ENCODE results near the gene ADTRP.

ADTRP gene

GRCh38 chr6:11813606-11814005, 35.0 kb upstream of the ADTRP start:
- Histone ChIP-seq H3K36me3 (no peaks in the 10 kb centered on the region), H3K27ac (no peak overlapping the region), H3K9me3 (replicated peaks in 1 of 11) (no peaks in the 10 kb centered on the region), H4K20me1 (no peaks in the 10 kb centered on the region), H3K4me3 (no peak overlapping the region), H3K4me2 (0 out of 22 replicates have a peak overlapping the region, but pooled peaks of 1 of the 11 experiments have one; percentile 16), H3K27me3 (no peaks in the 10 kb centered on the region), H3K4me1 (peaks cover 0 to 15% (median 0%) of the 10 kb centered on the region in 10 experiments; a peak in 5 of 20 replicates), H3K9ac (no peak overlapping the region)
- TF ChIP-seq Cebpa-rat (IDR thresholded peaks at IDR 0.05) = no peak

- no peaks in the 10 kb centered on the region for H3K9me3 ChIP-seq (replicated peaks in 1 of 11)
- peaks cover 0 to 15% (median 0%) of the 10 kb centered on the region in 10 experiments; a peak in 5 of 20 replicates for H3K4me1 ChIP-seq
- no peak for TF ChIP-seq Cebpa-rat (IDR thresholded peaks at IDR 0.05)
- H3K4me3 ChIP-seq = no peak overlapping the region
- H4K20me1 ChIP-seq = no peaks in the 10 kb centered on the region
- no peak overlapping the region for H3K9ac ChIP-seq
- H3K27ac ChIP-seq = no peak overlapping the region
- peak overlapping the region in 2 of 11 experiments; percentile 5 to 16; a peak in 1 of 22 replicates for H3K4me2 ChIP-seq
- no peaks in the 10 kb centered on the region for H3K36me3 ChIP-seq
- H3K27me3 ChIP-seq = no peaks in the 10 kb centered on the region
Observed at GRCh38 chr6:11812951-11813350, 34.3 kb upstream of the ADTRP start.

GRCh38 chr6:11812439-11812838, 33.8 kb upstream of the ADTRP start:
- Histone ChIP-seq H3K27ac (no peak overlapping the region), H3K4me1 (peaks cover 0 to 15% (median 0%) of the 10 kb centered on the region in 10 experiments; a peak in 5 of 20 replicates), H3K9ac (no peak overlapping the region), H4K20me1 (no peaks in the 10 kb centered on the region), H3K27me3 (no peaks in the 10 kb centered on the region), H3K4me3 (no peak overlapping the region), H3K9me3 (replicated peaks in 1 of 11) (no peaks in the 10 kb centered on the region), H3K4me2 (no peak overlapping the region; a peak in 1 of 22 replicates), H3K36me3 (no peaks in the 10 kb centered on the region)
- TF ChIP-seq Cebpa-rat (IDR thresholded peaks at IDR 0.05) = no peak

- Histone ChIP-seq H3K4me2 (no peak overlapping the region), H3K27me3 (no peaks in the 10 kb centered on the region), H4K20me1 (no peaks in the 10 kb centered on the region), H3K9me3 (replicated peaks in 1 of 11) (no peaks in the 10 kb centered on the region), H3K4me1 (peaks cover 0 to 15% (median 0%) of the 10 kb centered on the region in 10 experiments; a peak in 5 of 20 replicates), H3K4me3 (no peak overlapping the region), H3K9ac (no peak overlapping the region), H3K36me3 (no peaks in the 10 kb centered on the region), H3K27ac (no peak overlapping the region)
- no peak for TF ChIP-seq Cebpa-rat (IDR thresholded peaks at IDR 0.05)
Observed at GRCh38 chr6:11811644-11812264, 33.2 kb upstream of the ADTRP start.

- Histone ChIP-seq H3K9me3 (replicated peaks in 1 of 11) (no peaks in the 10 kb centered on the region), H3K27ac (no peak overlapping the region), H3K4me2 (peak overlapping the region in 2 of 11 experiments; percentile 4 to 67; a peak in 4 of 22 replicates), H3K4me1 (peaks cover 0 to 15% (median 0%) of the 10 kb centered on the region in 10 experiments; a peak in 5 of 20 replicates), H3K36me3 (no peaks in the 10 kb centered on the region), H3K9ac (no peak overlapping the region), H3K27me3 (no peaks in the 10 kb centered on the region), H4K20me1 (no peaks in the 10 kb centered on the region), H3K4me3 (no peak overlapping the region)
- TF ChIP-seq Cebpa-rat (IDR thresholded peaks at IDR 0.05) = no peak
Observed at GRCh38 chr6:11810854-11811643, 32.4 kb upstream of the ADTRP start.

- Histone ChIP-seq H3K9ac (no peak overlapping the region), H3K4me3 (no peak overlapping the region), H3K36me3 (no peaks in the 10 kb centered on the region), H3K9me3 (replicated peaks in 1 of 11) (no peaks in the 10 kb centered on the region), H3K27me3 (no peaks in the 10 kb centered on the region), H3K4me1 (peaks cover 0 to 15% (median 0%) of the 10 kb centered on the region in 10 experiments; a peak in 5 of 20 replicates), H4K20me1 (no peaks in the 10 kb centered on the region), H3K27ac (no peak overlapping the region), H3K4me2 (peak overlapping the region in 2 of 11 experiments; percentile 4 to 67; a peak in 5 of 22 replicates)
- no peak for TF ChIP-seq Cebpa-rat (IDR thresholded peaks at IDR 0.05)
Observed at GRCh38 chr6:11810039-11810541, 31.5 kb upstream of the ADTRP start.

GRCh38 chr6:11808054-11808453, 29.5 kb upstream of the ADTRP start:
- Histone ChIP-seq H3K36me3 (no peaks in the 10 kb centered on the region), H3K9ac (no peak overlapping the region), H3K9me3 (replicated peaks in 1 of 11) (no peaks in the 10 kb centered on the region), H3K27ac (no peak overlapping the region), H3K27me3 (no peaks in the 10 kb centered on the region), H4K20me1 (no peaks in the 10 kb centered on the region), H3K4me2 (no peak overlapping the region), H3K4me3 (no peak overlapping the region), H3K4me1 (peaks cover 0 to 15% (median 0%) of the 10 kb centered on the region in 10 experiments; a peak in 5 of 20 replicates)
- no peak for TF ChIP-seq Cebpa-rat (IDR thresholded peaks at IDR 0.05)

GRCh38 chr6:11806561-11807317, 28.1 kb upstream of the ADTRP start:
- H3K36me3 ChIP-seq = no peaks in the 10 kb centered on the region
- no peak overlapping the region for H3K27ac ChIP-seq
- TF ChIP-seq Cebpa-rat (IDR thresholded peaks at IDR 0.05) = no peak

More at GRCh38 chr6:11806561-11807317, 28.1 kb upstream of the ADTRP start:
- no peak overlapping the region for H3K9ac ChIP-seq
- peaks cover 0 to 15% (median 0%) of the 10 kb centered on the region in 10 experiments; a peak in 4 of 20 replicates for H3K4me1 ChIP-seq
- H3K4me2 ChIP-seq = no peak overlapping the region
- no peaks in the 10 kb centered on the region for H3K9me3 ChIP-seq (replicated peaks in 1 of 11)
- no peak overlapping the region for H3K4me3 ChIP-seq
- no peaks in the 10 kb centered on the region for H4K20me1 ChIP-seq
- no peaks in the 10 kb centered on the region for H3K27me3 ChIP-seq
